Cardiac fibroblast (primary cell): ENCODE measurements around the gene PLXNA4.

Experiments
- DNase-seq, 2 donors: peaks; one replicate each; pipeline versions ENCODE4 v3.0.0 to v3.0.0-alpha.2; 2010; ENCODE audit warnings: low read depth in 2 of 2
- H3K4me3 ChIP-seq, 2 donors: replicated peaks in 1 of 2; 1 replicate in 1 of 2; 2 replicates in 1 of 2; pipeline ENCODE4 v1.5.1; 2011; ENCODE audit warnings: low read depth in 2 of 2, low read length in 2 of 2, mild to moderate bottlenecking in 2 of 2, moderate library complexity in 1 of 2
- CTCF ChIP-seq: IDR thresholded peaks from one replicate; pipeline ENCODE4 v1.5.1; 2011; ENCODE audit warnings: low read depth, mild to moderate bottlenecking, low read length, inconsistent platforms

Gene PLXNA4

GRCh38 chr7:132080467-132080866 is 495.8 kb downstream of the PLXNA4 start:
- no peak for DNase-seq
- TF ChIP-seq CTCF: no peak
- H3K4me3 ChIP-seq: no peak overlapping the region

GRCh38 chr7:132078891-132079735 is 497.2 kb downstream of the PLXNA4 start:
- DNase-seq: no peak
- TF ChIP-seq CTCF: no peak

DNA sequence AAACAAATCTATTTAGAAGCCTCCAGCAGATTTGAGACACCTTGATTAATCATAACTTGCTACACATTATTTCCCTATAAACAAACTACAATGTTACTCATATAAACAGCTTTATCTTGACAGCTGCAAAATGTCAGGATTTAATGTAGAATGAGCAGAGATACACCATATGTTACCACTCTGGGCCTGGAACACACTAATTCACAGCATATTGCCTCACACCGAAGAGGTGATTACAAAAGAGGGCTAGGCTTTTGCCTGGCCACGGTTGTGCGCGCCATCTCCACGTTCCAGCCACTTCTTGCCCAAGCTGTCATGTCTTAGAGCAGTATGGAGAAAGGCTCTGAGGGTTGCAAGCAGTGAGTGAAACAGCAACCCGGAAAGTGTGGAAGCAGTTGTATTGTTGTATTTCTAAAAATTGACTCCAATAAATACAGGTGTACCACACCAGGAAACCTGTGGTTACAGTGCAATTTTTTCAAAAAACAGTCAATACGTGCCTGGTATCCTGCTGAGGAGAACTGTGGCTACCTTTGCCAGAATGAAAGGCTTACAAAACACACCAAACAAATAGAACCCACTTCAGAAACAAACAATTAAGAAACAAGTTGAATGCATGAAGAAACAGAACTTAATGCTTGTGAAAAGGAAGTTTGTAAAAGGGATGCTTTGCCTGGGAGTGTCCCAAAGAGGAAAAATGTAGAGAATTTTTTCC is 498.1 kb downstream of the PLXNA4 start:
- no peak overlapping the region for H3K4me3 ChIP-seq
- peak; percentile 2 to 80 for DNase-seq
- no peak for TF ChIP-seq CTCF

More at GRCh38 chr7:132078891-132079735, 497.2 kb downstream of the PLXNA4 start:
- H3K4me3 ChIP-seq: no peak overlapping the region

GRCh38 chr7:132076301-132077035 is 499.8 kb downstream of the PLXNA4 start:
- DNase-seq: no peak
- no peak overlapping the region for H3K4me3 ChIP-seq
- TF ChIP-seq CTCF: no peak

DNA sequence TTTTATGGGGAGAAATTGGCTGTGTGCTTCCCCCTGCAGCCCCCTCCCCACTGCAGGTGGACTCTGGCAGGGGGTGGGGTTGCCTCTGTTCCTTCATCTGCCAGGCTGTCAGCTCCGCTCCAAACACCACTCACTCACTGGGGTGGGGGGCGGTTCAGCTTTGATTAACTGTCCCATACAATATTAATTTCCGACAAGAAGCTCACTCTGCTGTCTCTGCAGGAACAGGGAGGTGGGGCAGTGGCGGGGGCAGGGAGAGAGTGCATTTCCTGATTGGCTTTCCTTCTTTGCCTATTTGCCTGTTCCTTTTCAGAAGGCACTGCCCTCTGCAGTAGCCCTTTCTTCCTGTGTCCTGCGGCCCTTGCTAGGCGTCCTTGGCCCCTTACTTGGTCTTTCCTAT is 500.8 kb downstream of the PLXNA4 start:
- TF ChIP-seq CTCF: no peak
- DNase-seq: no peak

DNA sequence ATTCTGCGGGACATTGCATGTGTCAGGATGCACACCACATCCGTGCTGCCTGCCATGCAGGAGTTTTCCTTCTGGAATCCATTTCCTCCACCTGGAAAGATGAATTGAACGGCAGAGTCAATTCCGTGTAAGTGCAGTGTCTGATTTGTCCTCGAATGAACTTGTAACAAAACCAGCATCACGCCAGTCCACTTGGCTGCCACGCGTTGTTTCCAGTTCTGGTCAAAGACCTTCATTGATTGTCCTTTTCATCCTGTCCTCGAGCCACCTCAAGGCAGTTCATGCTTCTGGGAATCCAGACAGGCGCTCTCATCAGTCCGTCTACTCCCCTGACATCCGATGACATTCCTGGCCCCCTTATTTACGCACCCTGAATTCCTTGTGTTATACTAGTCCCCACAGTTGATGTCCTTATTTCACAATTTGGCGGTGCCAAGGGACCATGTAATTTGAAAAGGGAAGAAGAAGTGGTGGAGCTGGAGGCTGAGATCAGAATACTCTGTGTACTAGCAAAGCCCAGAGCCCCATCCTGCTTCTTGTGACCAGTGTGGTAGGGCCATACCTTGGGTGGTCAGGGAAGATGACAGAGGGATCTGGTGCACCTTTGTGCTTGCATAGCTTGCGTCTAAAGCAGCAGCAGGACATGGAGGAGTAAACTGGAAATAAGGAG is 502.2 kb downstream of the PLXNA4 start:
- no peak for TF ChIP-seq CTCF
- H3K4me3 ChIP-seq: no peak overlapping the region
- DNase-seq: no peak

More for the DNA sequence above, 500.8 kb downstream of the PLXNA4 start:
- no peak overlapping the region for H3K4me3 ChIP-seq
